Body of pancreas (tissue), 4 donors: ENCODE measurements around the gene MOBP. TPM values are rescaled to one million over a fixed set of nuclear protein-coding genes. Genes with fewer than 3 reads are reported as not detected.
"Not testable (repeated sequence)": the region's sequence is repeated elsewhere in the genome, so short reads cannot be mapped to it uniquely, and the experiment has no call there.

Experiments
- ATAC-seq: fragments of 150-250 bp; one replicate; pipeline ENCODE4 v1.9.1; 2016
- DNase-seq, 4 donors: peaks; one replicate each; pipeline ENCODE4 v3.0.0-alpha.2; 2019
- H3K27ac ChIP-seq, 4 donors: fragments of 200-600 bp; sonication (generic); 1 replicate in 3 of 4; 2 replicates in 1 of 4; pipeline versions ENCODE4 v1.5.1 to v1.6.1; 2016 to 2019; ENCODE audit warnings: mild to moderate bottlenecking in 1 of 4, mixed read lengths in 1 of 4, moderate library complexity in 1 of 4
- H3K27me3 ChIP-seq, 2 donors: fragments of 200-600 bp; sonication (generic); one replicate each; pipeline ENCODE4 v1.6.0; 2016; ENCODE audit warnings: mild to moderate bottlenecking in 1 of 2
- H3K36me3 ChIP-seq, 2 donors: fragments of 200-600 bp; sonication (generic); replicated peaks in 1 of 2; 2 replicates each; pipeline ENCODE4 v1.5.1; 2016; ENCODE audit warnings: low read depth in 2 of 2; ENCODE audit not compliant: insufficient read depth in 1 of 2
- H3K4me1 ChIP-seq: fragments of 200-600 bp; sonication (generic); one replicate; pipeline ENCODE4 v1.6.0; 2016
- H3K4me3 ChIP-seq, 2 donors: fragments of 200-600 bp; sonication (generic); 1 replicate in 1 of 2; 2 replicates in 1 of 2; pipeline ENCODE4 v1.5.1; 2016 to 2019
- H3K9me3 ChIP-seq, 3 donors: fragments of 200-600 bp; sonication (generic); 1 replicate in 2 of 3; 2 replicates in 1 of 3; pipeline ENCODE4 v1.5.1; 2016
- POLR2A ChIP-seq, 3 donors: fragments of 450-650 bp; IDR thresholded peaks; one replicate each; pipeline ENCODE4 v1.6.1; 2016; ENCODE audit warnings: antibody characterized with exemption in 3 of 3, mild to moderate bottlenecking in 2 of 3
- WGBS, 2 donors: methylation state at CpG; one replicate each; pipeline ENCODE4 v1.1.5; 2017; 5-methylcytosine and 5-hydroxymethylcytosine counted together
- intact Hi-C: fragments of 100-400 bp; cut with DNase I; formaldehyde crosslinking; loops from one replicate; pipeline ENCODE4 v1.15.1; 2023
- total RNA-seq, 2 donors: library from RNA; depleted of rRNA; stranded (reverse); fragments of >200 nt; gene quantifications; one replicate each; pipeline ENCODE4 v1.1.0, GENCODE V29; 2016
- TF ChIP-seq, protein P1 (sequence below), 7 experiments: fragments of 450-650 bp in 4 of 7; fragments of 200-600 bp in 3 of 7; sonication (generic) in 3 of 7; IDR thresholded peaks; one replicate each; pipeline ENCODE4 v1.5.1; 2016 to 2019; ENCODE audit warnings: antibody characterized with exemption in 7 of 7

Gene MOBP
- total RNA-seq, 2 donors from 2014 or later: not detected

- no peak for DNase-seq
- Histone ChIP-seq H3K9me3 (no peaks in the 10 kb centered on the region), H3K27me3 (no peaks in the 10 kb centered on the region), H3K4me1 (peaks cover 8% of the 10 kb centered on the region), H3K4me3 (no peak overlapping the region), H3K27ac (no peak overlapping the region), H3K36me3 (no peaks in the 10 kb centered on the region)
- no peak for TF ChIP-seq POLR2A (IDR thresholded peaks at IDR 0.05)
- TF ChIP-seq, protein P1, sequence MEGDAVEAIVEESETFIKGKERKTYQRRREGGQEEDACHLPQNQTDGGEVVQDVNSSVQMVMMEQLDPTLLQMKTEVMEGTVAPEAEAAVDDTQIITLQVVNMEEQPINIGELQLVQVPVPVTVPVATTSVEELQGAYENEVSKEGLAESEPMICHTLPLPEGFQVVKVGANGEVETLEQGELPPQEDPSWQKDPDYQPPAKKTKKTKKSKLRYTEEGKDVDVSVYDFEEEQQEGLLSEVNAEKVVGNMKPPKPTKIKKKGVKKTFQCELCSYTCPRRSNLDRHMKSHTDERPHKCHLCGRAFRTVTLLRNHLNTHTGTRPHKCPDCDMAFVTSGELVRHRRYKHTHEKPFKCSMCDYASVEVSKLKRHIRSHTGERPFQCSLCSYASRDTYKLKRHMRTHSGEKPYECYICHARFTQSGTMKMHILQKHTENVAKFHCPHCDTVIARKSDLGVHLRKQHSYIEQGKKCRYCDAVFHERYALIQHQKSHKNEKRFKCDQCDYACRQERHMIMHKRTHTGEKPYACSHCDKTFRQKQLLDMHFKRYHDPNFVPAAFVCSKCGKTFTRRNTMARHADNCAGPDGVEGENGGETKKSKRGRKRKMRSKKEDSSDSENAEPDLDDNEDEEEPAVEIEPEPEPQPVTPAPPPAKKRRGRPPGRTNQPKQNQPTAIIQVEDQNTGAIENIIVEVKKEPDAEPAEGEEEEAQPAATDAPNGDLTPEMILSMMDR (IDR thresholded peaks at IDR 0.05): no peak
- intact Hi-C loops: no loop called here
- ATAC-seq: no peak
- WGBS, 2 donors: 63 to 77% methylated on average over 10 of the region's 10 CpGs
These were observed 18.8 kb upstream of the MOBP start for GRCh38 chr3:39448506-39449233.

GRCh38 chr3:39449796-39450195 lies 17.7 kb upstream of the MOBP start:
- H3K27ac ChIP-seq: no peak overlapping the region
- H3K9me3 ChIP-seq: no peaks in the 10 kb centered on the region
- peaks cover 8% of the 10 kb centered on the region for H3K4me1 ChIP-seq
- no peaks in the 10 kb centered on the region for H3K27me3 ChIP-seq
- ATAC-seq: no peak
- H3K4me3 ChIP-seq: no peak overlapping the region
- DNase-seq: no peak
- intact Hi-C loops: no loop called here
- H3K36me3 ChIP-seq: no peaks in the 10 kb centered on the region
- TF ChIP-seq POLR2A (IDR thresholded peaks at IDR 0.05): no peak
- 60 to 75% methylated on average over 3 of the region's 3 CpGs for WGBS, 2 donors

DNA sequence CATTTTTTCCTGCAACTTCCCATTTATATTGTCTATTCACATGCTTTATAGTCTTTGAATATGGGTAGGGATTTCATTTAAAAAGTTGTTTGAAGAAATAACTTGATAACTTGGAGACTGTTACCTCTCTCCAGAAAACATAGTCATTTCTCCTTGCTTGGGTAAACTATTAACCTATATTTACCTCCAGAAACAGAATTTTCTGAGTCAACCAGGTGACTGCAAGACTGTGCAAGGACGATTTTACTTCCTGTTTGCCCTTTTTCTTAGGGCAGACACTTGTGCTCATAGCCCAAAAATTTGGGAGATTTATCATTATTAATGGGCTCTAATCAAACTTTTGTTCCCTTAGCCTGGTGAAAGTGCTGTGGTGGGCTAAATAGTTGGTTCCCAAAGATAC lies 14.3 kb upstream of the MOBP start:
- intact Hi-C loops: no loop called here
- 4 to 16% methylated on average over 1 of the region's 1 CpG for WGBS, 2 donors
- no peak overlapping the region for H3K4me3 ChIP-seq

GRCh38 chr3:39453872-39454271 lies 13.6 kb upstream of the MOBP start:
- H3K27me3 ChIP-seq, H3K36me3 ChIP-seq, H3K4me1 ChIP-seq, H3K27ac ChIP-seq, H3K9me3 ChIP-seq, H3K4me3 ChIP-seq, ATAC-seq, DNase-seq, intact Hi-C loops: not testable (repeated sequence)
- WGBS, 2 donors: 89 to 90% methylated on average over 7 of the region's 7 CpGs

More for the DNA sequence above, 14.3 kb upstream of the MOBP start:
- no peaks in the 10 kb centered on the region for H3K9me3 ChIP-seq
- no peaks in the 10 kb centered on the region for H3K27me3 ChIP-seq
- no peak overlapping the region for H3K27ac ChIP-seq
- peaks cover 2% of the 10 kb centered on the region for H3K4me1 ChIP-seq
- ATAC-seq (no peak), DNase-seq (no peak)
- TF ChIP-seq, protein P1 (IDR thresholded peaks at IDR 0.05): no peak
- TF ChIP-seq POLR2A (IDR thresholded peaks at IDR 0.05): no peak
- H3K36me3 ChIP-seq: no peaks in the 10 kb centered on the region

DNA sequence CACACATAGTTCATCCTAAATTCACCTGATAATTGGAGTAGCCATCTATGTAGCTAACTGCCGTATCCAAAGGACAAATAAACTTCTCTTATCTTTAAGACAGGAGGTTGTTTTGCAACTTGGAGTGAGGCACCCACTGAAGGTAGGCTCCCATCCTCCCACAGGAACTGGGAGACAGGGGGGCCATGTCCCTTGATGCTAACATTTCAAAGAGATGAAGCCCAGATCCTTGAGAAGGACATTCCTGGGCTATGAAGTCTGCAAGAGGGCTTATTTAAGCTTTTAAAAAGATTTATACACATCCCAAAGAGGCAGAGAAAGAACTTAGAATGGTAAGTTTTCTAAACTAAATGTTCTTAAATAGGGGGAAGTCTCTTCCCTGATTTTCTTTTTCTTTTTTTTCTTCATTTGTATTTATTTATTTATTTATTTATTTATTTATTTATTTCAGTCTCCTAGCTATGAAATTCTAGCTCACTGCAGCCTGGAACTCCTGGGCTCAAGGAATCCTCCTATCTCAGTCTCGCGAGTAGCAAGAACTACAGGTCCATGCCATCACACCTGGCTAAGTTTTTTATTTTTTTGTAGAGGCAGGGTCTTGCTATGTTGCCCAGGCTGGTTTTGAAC lies 12.8 kb upstream of the MOBP start:
- ATAC-seq: no peak
- 39 to 44% methylated on average over 3 of the region's 3 CpGs for WGBS, 2 donors
- TF ChIP-seq POLR2A (IDR thresholded peaks at IDR 0.05): no peak
- TF ChIP-seq, protein P1 (IDR thresholded peaks at IDR 0.05): no peak

More for the DNA sequence above, 12.8 kb upstream of the MOBP start:
- H3K36me3 ChIP-seq: no peaks in the 10 kb centered on the region
- no peak overlapping the region for H3K4me3 ChIP-seq
- DNase-seq: no peak
- no peaks in the 10 kb centered on the region for H3K4me1 ChIP-seq
- H3K9me3 ChIP-seq: no peaks in the 10 kb centered on the region
- no peak overlapping the region for H3K27ac ChIP-seq
- H3K27me3 ChIP-seq: no peaks in the 10 kb centered on the region
- intact Hi-C loops: no loop called here
